Panc1 (cell line): Measurements from ENCODE around the gene RHBDD1. TPM values are rescaled to one million over a fixed set of nuclear protein-coding genes. Genes with fewer than 3 reads are reported as not detected.

ENCODE experiments used
- ATAC-seq: fragments of 200-7000 bp; cut with Tn5 transposase; 2 replicates; pipeline ENCODE4 v1.9.1; 2020; ENCODE audit warnings: mild to moderate bottlenecking, moderate library complexity
- BruUV-seq: library from RNA; stranded (reverse); fragments of 400-500 nt; replicated peaks from 2 replicates; lab custom pipeline; 2021; lab: Mats Ljungman, UMichigan
- CTCF ChIA-PET: fragments of 300-600 bp; sonication (Branson Sonifier 250); formaldehyde crosslinking; loops from one replicate; lab custom pipeline; 2022; ENCODE audit warnings: antibody characterized with exemption; lab: Charles Lee
- POLR2A ChIA-PET: fragments of 300-600 bp; sonication (Branson Sonifier 250); formaldehyde crosslinking; loops from one replicate; lab custom pipeline; 2022; ENCODE audit warnings: antibody characterized with exemption; lab: Charles Lee
- DNase-seq: peaks from one replicate; pipeline ENCODE4 v3.0.0-alpha.2; 2010; ENCODE audit warnings: low read depth, low spot score
- H3K27ac ChIP-seq: 2 replicates; pipeline ENCODE4 v1.5.1; 2011; ENCODE audit warnings: mild to moderate bottlenecking, low read length, inconsistent platforms
- H3K27me3 ChIP-seq: fragments of 200-500 bp; sonication (Bioruptor generic); 2 replicates; pipeline ENCODE4 v1.6.0; 2014; ENCODE audit warnings: low read length, inconsistent platforms; ENCODE audit not compliant: control insufficient read depth, insufficient read depth
- H3K36me3 ChIP-seq: fragments of 200-500 bp; sonication (Bioruptor generic); 2 replicates; pipeline ENCODE4 v1.5.1; 2014; ENCODE audit warnings: inconsistent platforms, mild to moderate bottlenecking, low read length, moderate library complexity; ENCODE audit not compliant: control insufficient read depth, insufficient read depth
- H3K4me1 ChIP-seq: 2 replicates; pipeline ENCODE4 v1.5.1; 2011; ENCODE audit warnings: inconsistent platforms, mild to moderate bottlenecking, low read length, moderate library complexity; ENCODE audit not compliant: control insufficient read depth, insufficient read depth
- H3K4me3 ChIP-seq, 2 experiments: 2 replicates each; pipeline ENCODE4 v1.5.1; 2011 to 2012; ENCODE audit warnings: low read depth in 2 of 2, low read length in 2 of 2, mild to moderate bottlenecking in 2 of 2, inconsistent platforms in 1 of 2, moderate library complexity in 1 of 2
- H3K9me3 ChIP-seq: fragments of 200-500 bp; sonication (Bioruptor generic); 2 replicates; pipeline ENCODE4 v1.5.1; 2014; ENCODE audit warnings: low read depth, mild to moderate bottlenecking, inconsistent platforms, low read length, moderate library complexity; ENCODE audit not compliant: control insufficient read depth, insufficient read depth
- POLR2AphosphoS5 ChIP-seq: IDR thresholded peaks from 2 replicates; pipeline ENCODE4 v1.6.1; 2012; ENCODE audit warnings: mild to moderate bottlenecking, low read depth, low read length, moderate library complexity
- SIN3A ChIP-seq: IDR thresholded peaks from 2 replicates; pipeline ENCODE4 v1.6.1; 2012; ENCODE audit warnings: low read depth, mild to moderate bottlenecking, low read length, moderate library complexity, borderline replicate concordance; ENCODE audit not compliant: insufficient read depth
- TCF7L2 ChIP-seq: IDR thresholded peaks from 2 replicates; pipeline ENCODE4 v1.6.1; 2011; ENCODE audit warnings: mild to moderate bottlenecking, low read depth, low read length, inconsistent platforms
- in situ Hi-C: cut with HindIII; loops from 2 replicates; pipeline ENCODE4 v1.10.0; 2016; ENCODE audit warnings: low sequenced_read_pairs, low pct_unique_long_range_greater_than_20kb
- intact Hi-C: fragments of 100-400 bp; cut with micrococcal nuclease; formaldehyde crosslinking; loops from one replicate; pipeline ENCODE4 v1.10.0; 2022; ENCODE audit not compliant: unreplicated experiment
- total RNA-seq: library from RNA; stranded (reverse); gene quantifications from one replicate; pipeline ENCODE4 v1.2.1, GENCODE V29; 2021; ENCODE audit not compliant: unreplicated experiment
- TF ChIP-seq, protein P1 (sequence below): fragments of 450-650 bp; IDR thresholded peaks from 2 replicates; pipeline ENCODE4 v1.5.1; 2017; ENCODE audit warnings: mild to moderate bottlenecking
- TF ChIP-seq, protein P2 (sequence below), 2 experiments: IDR thresholded peaks; 2 replicates each; pipeline ENCODE4 v1.6.1; 2011 to 2012; ENCODE audit warnings: low read depth in 2 of 2, control low read depth in 1 of 2, low read length in 1 of 2, mild to moderate bottlenecking in 1 of 2, moderate library complexity in 1 of 2; ENCODE audit not compliant: insufficient read depth in 1 of 2

The RHBDD1 gene
- total RNA-seq, 1 experiment from 2014 or later, result 25.3 TPM

DNA sequence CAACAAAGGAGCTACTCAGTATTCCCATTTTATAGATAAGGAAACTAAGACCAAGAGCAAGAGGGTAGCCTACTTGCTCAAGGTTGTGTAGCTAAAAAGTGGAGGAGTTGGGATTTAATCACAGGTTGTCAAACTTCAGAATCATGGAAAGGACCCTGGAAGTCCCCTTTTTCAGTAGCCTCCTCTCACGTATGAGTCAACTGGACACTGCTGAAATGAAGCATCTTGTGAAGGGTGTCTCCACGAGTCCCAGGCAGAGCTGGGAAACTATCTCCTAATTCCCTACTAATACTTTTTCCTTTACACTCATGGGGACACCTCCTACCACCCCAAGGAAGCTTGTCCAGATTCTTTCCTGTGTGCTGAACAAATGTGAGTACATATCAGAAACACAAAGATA lies 155.8 kb downstream of the RHBDD1 start:
- Histone ChIP-seq H3K4me1 (no peaks in the 10 kb centered on the region), H3K36me3 (no peaks in the 10 kb centered on the region), H3K27me3 (no peaks in the 10 kb centered on the region), H3K27ac (no peak overlapping the region), H3K4me3 (no peak overlapping the region), H3K9me3 (no peaks in the 10 kb centered on the region)
- ATAC-seq, result no peak
- no TSS peak for BruUV-seq
- no peak for DNase-seq
- no peak for TF ChIP-seq POLR2AphosphoS5
- TF ChIP-seq SIN3A, result no peak
- TF ChIP-seq TCF7L2, result no peak
- TF ChIP-seq, protein P1, sequence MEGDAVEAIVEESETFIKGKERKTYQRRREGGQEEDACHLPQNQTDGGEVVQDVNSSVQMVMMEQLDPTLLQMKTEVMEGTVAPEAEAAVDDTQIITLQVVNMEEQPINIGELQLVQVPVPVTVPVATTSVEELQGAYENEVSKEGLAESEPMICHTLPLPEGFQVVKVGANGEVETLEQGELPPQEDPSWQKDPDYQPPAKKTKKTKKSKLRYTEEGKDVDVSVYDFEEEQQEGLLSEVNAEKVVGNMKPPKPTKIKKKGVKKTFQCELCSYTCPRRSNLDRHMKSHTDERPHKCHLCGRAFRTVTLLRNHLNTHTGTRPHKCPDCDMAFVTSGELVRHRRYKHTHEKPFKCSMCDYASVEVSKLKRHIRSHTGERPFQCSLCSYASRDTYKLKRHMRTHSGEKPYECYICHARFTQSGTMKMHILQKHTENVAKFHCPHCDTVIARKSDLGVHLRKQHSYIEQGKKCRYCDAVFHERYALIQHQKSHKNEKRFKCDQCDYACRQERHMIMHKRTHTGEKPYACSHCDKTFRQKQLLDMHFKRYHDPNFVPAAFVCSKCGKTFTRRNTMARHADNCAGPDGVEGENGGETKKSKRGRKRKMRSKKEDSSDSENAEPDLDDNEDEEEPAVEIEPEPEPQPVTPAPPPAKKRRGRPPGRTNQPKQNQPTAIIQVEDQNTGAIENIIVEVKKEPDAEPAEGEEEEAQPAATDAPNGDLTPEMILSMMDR, result no peak
- TF ChIP-seq, protein P2, sequence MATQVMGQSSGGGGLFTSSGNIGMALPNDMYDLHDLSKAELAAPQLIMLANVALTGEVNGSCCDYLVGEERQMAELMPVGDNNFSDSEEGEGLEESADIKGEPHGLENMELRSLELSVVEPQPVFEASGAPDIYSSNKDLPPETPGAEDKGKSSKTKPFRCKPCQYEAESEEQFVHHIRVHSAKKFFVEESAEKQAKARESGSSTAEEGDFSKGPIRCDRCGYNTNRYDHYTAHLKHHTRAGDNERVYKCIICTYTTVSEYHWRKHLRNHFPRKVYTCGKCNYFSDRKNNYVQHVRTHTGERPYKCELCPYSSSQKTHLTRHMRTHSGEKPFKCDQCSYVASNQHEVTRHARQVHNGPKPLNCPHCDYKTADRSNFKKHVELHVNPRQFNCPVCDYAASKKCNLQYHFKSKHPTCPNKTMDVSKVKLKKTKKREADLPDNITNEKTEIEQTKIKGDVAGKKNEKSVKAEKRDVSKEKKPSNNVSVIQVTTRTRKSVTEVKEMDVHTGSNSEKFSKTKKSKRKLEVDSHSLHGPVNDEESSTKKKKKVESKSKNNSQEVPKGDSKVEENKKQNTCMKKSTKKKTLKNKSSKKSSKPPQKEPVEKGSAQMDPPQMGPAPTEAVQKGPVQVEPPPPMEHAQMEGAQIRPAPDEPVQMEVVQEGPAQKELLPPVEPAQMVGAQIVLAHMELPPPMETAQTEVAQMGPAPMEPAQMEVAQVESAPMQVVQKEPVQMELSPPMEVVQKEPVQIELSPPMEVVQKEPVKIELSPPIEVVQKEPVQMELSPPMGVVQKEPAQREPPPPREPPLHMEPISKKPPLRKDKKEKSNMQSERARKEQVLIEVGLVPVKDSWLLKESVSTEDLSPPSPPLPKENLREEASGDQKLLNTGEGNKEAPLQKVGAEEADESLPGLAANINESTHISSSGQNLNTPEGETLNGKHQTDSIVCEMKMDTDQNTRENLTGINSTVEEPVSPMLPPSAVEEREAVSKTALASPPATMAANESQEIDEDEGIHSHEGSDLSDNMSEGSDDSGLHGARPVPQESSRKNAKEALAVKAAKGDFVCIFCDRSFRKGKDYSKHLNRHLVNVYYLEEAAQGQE (IDR thresholded peaks at IDR 0.05; ENCODE audit: insufficient read depth in 1 of 2, low read depth in 2 of 2, low read length in 1 of 2), result no peak
- ChIA-PET CTCF (no interaction called here), POLR2A (no interaction called here)
- in situ Hi-C loops (no loop called here), intact Hi-C loops (no loop called here)

DNA sequence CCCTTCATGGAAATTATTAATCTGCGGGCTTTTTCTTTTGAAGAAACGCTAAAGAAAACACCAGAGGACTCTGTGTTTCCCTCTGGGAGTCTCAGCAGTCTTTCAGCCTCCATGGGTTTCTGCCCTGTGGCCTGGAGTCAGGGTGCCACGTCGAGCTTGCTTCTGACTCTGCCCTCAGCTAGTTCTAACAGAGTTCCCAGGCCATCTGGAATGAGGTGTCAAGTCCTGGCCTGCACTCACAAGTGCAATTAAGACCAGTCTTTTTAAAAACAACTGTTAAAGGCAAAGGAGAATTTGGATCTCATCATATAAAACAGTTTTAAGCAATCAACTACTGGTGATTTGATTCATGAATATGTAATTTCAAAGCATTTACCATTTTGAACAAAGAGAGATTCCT lies 157.3 kb downstream of the RHBDD1 start:
- Histone ChIP-seq H3K9me3 (no peaks in the 10 kb centered on the region), H3K36me3 (no peaks in the 10 kb centered on the region), H3K27ac (no peak overlapping the region), H3K4me1 (no peaks in the 10 kb centered on the region), H3K27me3 (no peaks in the 10 kb centered on the region), H3K4me3 (no peak overlapping the region)
- ATAC-seq (no peak), DNase-seq (no peak)
- in situ Hi-C loops (no loop called here), intact Hi-C loops (no loop called here)
- no TSS peak for BruUV-seq
- POLR2A ChIA-PET, result no interaction called here
- CTCF ChIA-PET, result no interaction called here
- no peak for TF ChIP-seq POLR2AphosphoS5
- TF ChIP-seq TCF7L2, result no peak
- TF ChIP-seq, protein P1, result no peak
- no peak for TF ChIP-seq SIN3A
- TF ChIP-seq, protein P2 (IDR thresholded peaks at IDR 0.05; ENCODE audit: insufficient read depth in 1 of 2, low read depth in 2 of 2, low read length in 1 of 2), result no peak
